ENCODE measurements around the gene UTP25.

GRCh38 chr1:209829716-209830115, 1.9 kb downstream of the UTP25 start:
- TF ChIP-seq CTCF (conservative IDR thresholded peaks at IDR 0.05 in 1 of 2, IDR thresholded peaks at IDR 0.05 in 1 of 2; ENCODE audit: extremely low read depth in 1 of 2, insufficient read depth in 1 of 2, low read depth in 1 of 2, low read length in 2 of 2): no peak
- TF ChIP-seq EZH2 (IDR thresholded peaks at IDR 0.05; ENCODE audit: borderline replicate concordance, low read length): no peak

Measured in mammary epithelial cell (primary cell).